A549 (cell line): ENCODE results near the gene ZNF740. TPM values are rescaled to one million over a fixed set of nuclear protein-coding genes. Genes with fewer than 3 reads are reported as not detected.

Source experiments
- ATAC-seq, 2 experiments: fragments of 200-7000 bp in 1 of 2; fragments of >200 bp in 1 of 2; cut with Nextera tagmentation in 1 of 2; cut with Tn5 transposase in 1 of 2; 3 replicates each; pipeline versions ENCODE4 v1.8.0 to v1.9.1; 2018 to 2020; ENCODE audit warnings: mild to moderate bottlenecking in 1 of 2, moderate library complexity in 1 of 2
- CTCF ChIA-PET: fragments of 300-600 bp; sonication (Branson Sonifier 250); formaldehyde crosslinking; extraction: SDS; loops from one replicate; lab custom pipeline; 2021; ENCODE audit warnings: antibody characterized with exemption, inconsistent platforms; lab: Yijun Ruan, JAX
- POLR2A ChIA-PET: fragments of 350-600 bp; formaldehyde crosslinking; extraction: SDS; loops from one replicate; lab custom pipeline; 2021; ENCODE audit warnings: antibody characterized with exemption, inconsistent platforms; lab: Yijun Ruan, JAX
- DNase-seq, 2 experiments: peaks; one replicate each; pipeline versions ENCODE4 v3.0.0 to v3.0.0-alpha.2; 2011 to 2016; ENCODE audit warnings: low read depth in 1 of 2, low spot score in 1 of 2
- FAIRE-seq: peaks from 2 replicates; lab custom pipeline; 2011; peaks lifted over from hg19 to GRCh38; lab: Jason Lieb, UNC
- H3K27ac ChIP-seq, 2 experiments: fragments of >200 bp; sonication (Bioruptor Twin); formaldehyde crosslinking; 3 replicates each; pipeline ENCODE4 v1.5.1; 2016 to 2017
- H3K4me1 ChIP-seq: fragments of >200 bp; sonication (Bioruptor Twin); formaldehyde crosslinking; 3 replicates; pipeline ENCODE4 v1.6.1; 2016
- H3K4me2 ChIP-seq: fragments of >200 bp; sonication (Bioruptor Twin); formaldehyde crosslinking; 3 replicates; pipeline ENCODE4 v1.6.1; 2016
- H3K4me3 ChIP-seq: fragments of >200 bp; sonication (Bioruptor Twin); formaldehyde crosslinking; 3 replicates; pipeline ENCODE4 v1.5.1; 2016
- H3K9me3 ChIP-seq: fragments of >200 bp; sonication (Bioruptor Twin); formaldehyde crosslinking; 3 replicates; pipeline ENCODE4 v1.6.1; 2016
- CBX2 ChIP-seq: fragments of 200-600 bp; sonication (generic); IDR thresholded peaks from 2 replicates; pipeline ENCODE4 v1.6.1; 2016; ENCODE audit warnings: low read depth, mild to moderate bottlenecking, borderline replicate concordance
- FOSL2 ChIP-seq, 2 experiments: fragments of 450-650 bp in 1 of 2; fragments of >200 bp in 1 of 2; sonication (Bioruptor Twin) in 1 of 2; formaldehyde crosslinking; IDR thresholded peaks; 2 replicates each; pipeline versions ENCODE4 v1.5.0 to v1.6.1; 2016 to 2020; ENCODE audit warnings: mild to moderate bottlenecking in 1 of 2, moderate library complexity in 1 of 2
- FOXS1 ChIP-seq: fragments of 250-450 bp; sonication (Bioruptor Pico); IDR thresholded peaks from 2 replicates; pipeline ENCODE4 v1.5.0; 2020; ENCODE audit warnings: mild to moderate bottlenecking, moderate library complexity
- HOXA7 ChIP-seq: fragments of 250-450 bp; sonication (Bioruptor Pico); IDR thresholded peaks from 2 replicates; pipeline ENCODE4 v1.5.0; 2020; ENCODE audit warnings: mild to moderate bottlenecking, moderate library complexity
- HOXB13 ChIP-seq: fragments of 250-450 bp; sonication (Bioruptor Pico); IDR thresholded peaks from 2 replicates; pipeline ENCODE4 v1.5.0; 2020; ENCODE audit warnings: low read depth, mild to moderate bottlenecking, moderate library complexity
- HOXB5 ChIP-seq: fragments of 250-450 bp; sonication (Bioruptor Pico); IDR thresholded peaks from 2 replicates; pipeline ENCODE4 v1.5.0; 2020; ENCODE audit warnings: mild to moderate bottlenecking, moderate library complexity
- JUN ChIP-seq, 2 experiments: fragments of >200 bp; sonication (Bioruptor Twin); formaldehyde crosslinking; IDR thresholded peaks; 2 replicates in 1 of 2; 3 replicates in 1 of 2; pipeline ENCODE4 v1.6.1; 2016 to 2017
- KDM1A ChIP-seq: fragments of 200-600 bp; sonication (generic); IDR thresholded peaks from 2 replicates; pipeline ENCODE4 v1.6.1; 2016; ENCODE audit warnings: low read depth, mild to moderate bottlenecking
- KDM5A ChIP-seq: fragments of 200-600 bp; sonication (generic); IDR thresholded peaks from 2 replicates; pipeline ENCODE4 v1.6.1; 2016; ENCODE audit warnings: antibody characterized with exemption, mild to moderate bottlenecking
- NPAS2 ChIP-seq: fragments of 250-450 bp; sonication (Bioruptor Pico); IDR thresholded peaks from 2 replicates; pipeline ENCODE4 v1.8.0; 2022; ENCODE audit warnings: mild to moderate bottlenecking, moderate library complexity, borderline replicate concordance
- POLR2A ChIP-seq: IDR thresholded peaks from 2 replicates; pipeline ENCODE4 v1.6.1; 2012; ENCODE audit warnings: mild to moderate bottlenecking, low read length
- RAD21 ChIP-seq, 2 experiments: fragments of >200 bp in 1 of 2; sonication (Bioruptor Twin) in 1 of 2; formaldehyde crosslinking in 1 of 2; IDR thresholded peaks in 1 of 2; conservative IDR thresholded peaks in 1 of 2; 2 replicates in 1 of 2; 3 replicates in 1 of 2; pipeline ENCODE4 v1.6.1; 2012 to 2018; ENCODE audit warnings: inconsistent platforms in 1 of 2
- RARB ChIP-seq: fragments of 250-450 bp; sonication (Bioruptor Pico); IDR thresholded peaks from 2 replicates; pipeline ENCODE4 v1.8.0; 2021; ENCODE audit warnings: mild to moderate bottlenecking, moderate library complexity
- RNF2 ChIP-seq: fragments of 200-600 bp; sonication (generic); IDR thresholded peaks from 2 replicates; pipeline ENCODE4 v1.6.1; 2016; ENCODE audit warnings: low read depth, mild to moderate bottlenecking, antibody characterized with exemption, moderate library complexity, borderline replicate concordance
- SMC3 ChIP-seq: fragments of >200 bp; sonication (Bioruptor Twin); formaldehyde crosslinking; IDR thresholded peaks from 3 replicates; pipeline ENCODE4 v1.6.1; 2018; ENCODE audit warnings: inconsistent platforms
- TP53 ChIP-seq: fragments of 250-450 bp; sonication (Bioruptor Pico); IDR thresholded peaks from 2 replicates; pipeline ENCODE4 v1.5.0; 2021; ENCODE audit warnings: mild to moderate bottlenecking, moderate library complexity
- ZFP36 ChIP-seq: fragments of 450-650 bp; IDR thresholded peaks from 2 replicates; pipeline ENCODE4 v1.6.1; 2014; ENCODE audit warnings: borderline replicate concordance; ENCODE audit not compliant: partially characterized antibody
- ZSCAN20 ChIP-seq: fragments of 250-450 bp; sonication (Bioruptor Pico); IDR thresholded peaks from 2 replicates; pipeline ENCODE4 v1.8.0; 2022; ENCODE audit warnings: mild to moderate bottlenecking, moderate library complexity
- WGBS: methylation state at CpG from one replicate; pipeline ENCODE4 v1.1.6; 2017; ENCODE audit errors: missing lambda C conversion rate; 5-methylcytosine and 5-hydroxymethylcytosine counted together
- polyA plus RNA-seq, 4 experiments: library from polyadenylated mRNA; depleted of rRNA in 3 of 4; stranded (reverse); fragments of >200 nt; fragmentation: RNase III in 1 of 4; extraction: RNeasy Plus Mini Kit Qiagen cat#74134 plus additional on column Dnase treatment in 1 of 4; gene quantifications; 2 replicates in 3 of 4; 3 replicates in 1 of 4; pipeline ENCODE4 v1.2.3, GENCODE V29; 2011 to 2017
- TF ChIP-seq, protein P1 (sequence below): IDR thresholded peaks from 2 replicates; pipeline ENCODE4 v1.6.1; 2012; ENCODE audit warnings: low read depth, borderline replicate concordance
- TF ChIP-seq, protein P2 (sequence below): fragments of >200 bp; sonication (Bioruptor Twin); formaldehyde crosslinking; IDR thresholded peaks from 3 replicates; pipeline ENCODE4 v1.5.1; 2016
- TF ChIP-seq, protein P3 (sequence below): fragments of 200-600 bp; sonication (generic); IDR thresholded peaks from 2 replicates; pipeline ENCODE4 v1.6.1; 2016; ENCODE audit warnings: antibody characterized with exemption, mild to moderate bottlenecking, moderate library complexity

Gene ZNF740
- polyA plus RNA-seq, 2 of the 4 experiments (the other 2 are of a cell fraction), result 15.1 to 28.8 TPM

DNA sequence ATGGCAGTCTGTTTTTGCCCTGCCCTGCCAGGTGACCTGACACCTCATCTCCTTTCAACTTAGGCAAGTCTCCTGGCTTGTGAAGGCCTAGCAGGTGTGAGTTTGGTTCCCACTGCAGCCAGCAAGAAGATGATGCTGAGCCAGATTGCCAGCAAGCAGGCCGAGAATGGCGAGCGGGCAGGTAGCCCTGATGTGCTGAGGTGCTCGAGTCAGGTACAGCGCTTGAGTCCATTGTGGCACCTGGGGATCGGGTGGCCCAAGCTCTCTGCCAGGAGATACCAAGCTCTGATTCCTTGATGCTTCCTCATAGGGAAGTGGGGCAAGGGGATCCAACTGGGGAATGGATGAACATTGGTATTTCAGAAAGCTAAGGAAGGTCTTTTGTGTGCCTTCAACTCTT, 4.3 kb downstream of the ZNF740 start:
- no peak overlapping the region for H3K27ac ChIP-seq
- H3K9me3 ChIP-seq, result no peaks in the 10 kb centered on the region
- ATAC-seq (no peak), DNase-seq (no peak), FAIRE-seq (no peak)
- WGBS, result 97% methylated on average over 6 of the region's 6 CpGs
- H3K4me2 ChIP-seq, result no peak overlapping the region
- ChIA-PET CTCF (interaction anchor here (0.9 to 36.2 kb wide), 8 partner anchors 9 to 119 kb away, joined by 4 to 646 read pairs (median 8); partner anchors contain the start of gene ITGB7), POLR2A (no interaction called here)
- no peak for TF ChIP-seq HOXA7 (CRISPR knock-in tag)
- no peak for TF ChIP-seq JUN (IDR thresholded peaks at IDR 0.05)
- no peak for TF ChIP-seq HOXB13 (CRISPR knock-in tag)
- TF ChIP-seq FOXS1 (CRISPR knock-in tag), result no peak
- TF ChIP-seq RARB (CRISPR knock-in tag), result no peak
- no peak for TF ChIP-seq KDM1A
- TF ChIP-seq KDM5A, result no peak
- TF ChIP-seq HOXB5, result no peak
- TF ChIP-seq ZSCAN20, result no peak
- no peak for TF ChIP-seq TP53 (CRISPR knock-in tag)
- TF ChIP-seq RNF2, result no peak
- no peak for TF ChIP-seq ZFP36
- TF ChIP-seq CBX2, result no peak
- TF ChIP-seq FOSL2 (IDR thresholded peaks at IDR 0.05), result no peak
- no peak for TF ChIP-seq FOSL2 (CRISPR knock-in tag; IDR thresholded peaks at IDR 0.05)
- TF ChIP-seq NPAS2 (CRISPR knock-in tag), result no peak
- TF ChIP-seq POLR2A, result no peak
- H3K4me1 ChIP-seq, result peaks cover 25% of the 10 kb centered on the region
- H3K4me3 ChIP-seq, result no peak overlapping the region

DNA sequence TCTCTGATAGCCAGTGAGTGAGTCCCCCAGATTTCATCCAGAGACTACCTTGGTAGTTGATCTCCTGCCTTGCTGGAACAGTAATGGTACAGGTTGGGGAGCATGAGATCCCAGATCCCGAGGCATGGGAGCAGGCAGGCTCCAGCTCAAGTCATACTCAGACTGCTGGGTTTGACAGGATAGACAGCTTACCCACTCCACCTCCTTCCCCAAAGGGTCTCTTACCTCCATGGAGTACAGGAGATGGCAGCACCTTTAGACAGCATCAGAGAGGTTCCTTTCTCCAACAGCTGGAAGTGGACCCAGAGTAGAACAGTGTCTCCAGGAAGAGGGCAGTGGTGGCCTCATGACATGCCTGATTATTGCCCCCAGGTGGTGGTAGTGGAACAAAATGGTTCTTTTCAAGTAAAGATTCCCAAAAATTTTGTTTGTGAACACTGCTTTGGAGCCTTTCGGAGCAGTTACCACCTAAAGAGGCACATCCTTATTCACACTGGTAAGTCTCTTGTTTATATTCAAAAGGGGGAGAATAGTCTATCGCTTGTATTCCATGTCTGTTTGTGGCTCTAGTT, 5.1 kb downstream of the ZNF740 start:
- Histone ChIP-seq H3K4me2 (no peak overlapping the region), H3K9me3 (no peaks in the 10 kb centered on the region), H3K4me3 (no peak overlapping the region), H3K4me1 (peaks cover 32% of the 10 kb centered on the region), H3K27ac (no peak overlapping the region)
- TF ChIP-seq SMC3, result 0 out of 3 replicates have a peak, but pooled peaks have one; percentile 16
- TF ChIP-seq, protein P1, sequence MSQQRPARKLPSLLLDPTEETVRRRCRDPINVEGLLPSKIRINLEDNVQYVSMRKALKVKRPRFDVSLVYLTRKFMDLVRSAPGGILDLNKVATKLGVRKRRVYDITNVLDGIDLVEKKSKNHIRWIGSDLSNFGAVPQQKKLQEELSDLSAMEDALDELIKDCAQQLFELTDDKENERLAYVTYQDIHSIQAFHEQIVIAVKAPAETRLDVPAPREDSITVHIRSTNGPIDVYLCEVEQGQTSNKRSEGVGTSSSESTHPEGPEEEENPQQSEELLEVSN, result no peak
- TF ChIP-seq RAD21 (conservative IDR thresholded peaks at IDR 0.05 in 1 of 2, IDR thresholded peaks at IDR 0.05 in 1 of 2), result 0 out of 5 replicates have a peak, but pooled peaks of 1 of the 2 experiments have one; percentile 18
- TF ChIP-seq, protein P2, sequence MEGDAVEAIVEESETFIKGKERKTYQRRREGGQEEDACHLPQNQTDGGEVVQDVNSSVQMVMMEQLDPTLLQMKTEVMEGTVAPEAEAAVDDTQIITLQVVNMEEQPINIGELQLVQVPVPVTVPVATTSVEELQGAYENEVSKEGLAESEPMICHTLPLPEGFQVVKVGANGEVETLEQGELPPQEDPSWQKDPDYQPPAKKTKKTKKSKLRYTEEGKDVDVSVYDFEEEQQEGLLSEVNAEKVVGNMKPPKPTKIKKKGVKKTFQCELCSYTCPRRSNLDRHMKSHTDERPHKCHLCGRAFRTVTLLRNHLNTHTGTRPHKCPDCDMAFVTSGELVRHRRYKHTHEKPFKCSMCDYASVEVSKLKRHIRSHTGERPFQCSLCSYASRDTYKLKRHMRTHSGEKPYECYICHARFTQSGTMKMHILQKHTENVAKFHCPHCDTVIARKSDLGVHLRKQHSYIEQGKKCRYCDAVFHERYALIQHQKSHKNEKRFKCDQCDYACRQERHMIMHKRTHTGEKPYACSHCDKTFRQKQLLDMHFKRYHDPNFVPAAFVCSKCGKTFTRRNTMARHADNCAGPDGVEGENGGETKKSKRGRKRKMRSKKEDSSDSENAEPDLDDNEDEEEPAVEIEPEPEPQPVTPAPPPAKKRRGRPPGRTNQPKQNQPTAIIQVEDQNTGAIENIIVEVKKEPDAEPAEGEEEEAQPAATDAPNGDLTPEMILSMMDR, result 0 out of 3 replicates have a peak, but pooled peaks have one; percentile 10
- FAIRE-seq (no peak), DNase-seq (no peak), ATAC-seq (no peak)
- CTCF ChIA-PET, result interaction anchor here (0.9 to 36.2 kb wide), 8 partner anchors 10 to 119 kb away, joined by 4 to 646 read pairs (median 8); partner anchors contain the start of gene ITGB7
- 86% methylated on average over 3 of the region's 3 CpGs for WGBS
- POLR2A ChIA-PET, result no interaction called here

DNA sequence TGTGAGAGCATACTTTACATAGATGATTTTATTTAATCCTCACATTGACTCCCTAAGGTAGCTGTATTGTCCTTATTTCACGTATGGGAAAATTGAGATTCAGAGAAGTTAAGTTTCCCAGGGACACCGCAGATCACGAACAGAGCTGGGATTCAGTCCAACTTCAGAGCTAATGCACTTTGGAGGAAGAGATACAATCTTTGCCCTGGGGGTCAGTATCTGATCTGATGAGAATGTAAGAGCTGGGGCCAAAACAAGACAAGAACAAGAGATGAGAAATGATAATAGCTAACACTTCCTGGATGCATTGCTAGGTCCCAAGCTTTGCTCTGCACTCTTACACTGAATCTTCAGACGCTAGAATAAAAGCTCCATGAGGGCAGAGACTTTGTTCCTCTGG, 6.2 kb downstream of the ZNF740 start:
- ATAC-seq, result no peak
- no peak overlapping the region for H3K4me3 ChIP-seq
- no peaks in the 10 kb centered on the region for H3K9me3 ChIP-seq
- FAIRE-seq, result no peak
- H3K4me2 ChIP-seq, result no peak overlapping the region
- H3K27ac ChIP-seq, result no peak overlapping the region
- DNase-seq, result no peak
- CTCF ChIA-PET, result interaction anchor here (1.3 to 36.2 kb wide), 7 partner anchors 6 to 139 kb away, joined by 5 to 646 read pairs (median 52); partner anchors contain the start of genes CSAD, ITGB7 and ZNF740
- TF ChIP-seq, protein P3, sequence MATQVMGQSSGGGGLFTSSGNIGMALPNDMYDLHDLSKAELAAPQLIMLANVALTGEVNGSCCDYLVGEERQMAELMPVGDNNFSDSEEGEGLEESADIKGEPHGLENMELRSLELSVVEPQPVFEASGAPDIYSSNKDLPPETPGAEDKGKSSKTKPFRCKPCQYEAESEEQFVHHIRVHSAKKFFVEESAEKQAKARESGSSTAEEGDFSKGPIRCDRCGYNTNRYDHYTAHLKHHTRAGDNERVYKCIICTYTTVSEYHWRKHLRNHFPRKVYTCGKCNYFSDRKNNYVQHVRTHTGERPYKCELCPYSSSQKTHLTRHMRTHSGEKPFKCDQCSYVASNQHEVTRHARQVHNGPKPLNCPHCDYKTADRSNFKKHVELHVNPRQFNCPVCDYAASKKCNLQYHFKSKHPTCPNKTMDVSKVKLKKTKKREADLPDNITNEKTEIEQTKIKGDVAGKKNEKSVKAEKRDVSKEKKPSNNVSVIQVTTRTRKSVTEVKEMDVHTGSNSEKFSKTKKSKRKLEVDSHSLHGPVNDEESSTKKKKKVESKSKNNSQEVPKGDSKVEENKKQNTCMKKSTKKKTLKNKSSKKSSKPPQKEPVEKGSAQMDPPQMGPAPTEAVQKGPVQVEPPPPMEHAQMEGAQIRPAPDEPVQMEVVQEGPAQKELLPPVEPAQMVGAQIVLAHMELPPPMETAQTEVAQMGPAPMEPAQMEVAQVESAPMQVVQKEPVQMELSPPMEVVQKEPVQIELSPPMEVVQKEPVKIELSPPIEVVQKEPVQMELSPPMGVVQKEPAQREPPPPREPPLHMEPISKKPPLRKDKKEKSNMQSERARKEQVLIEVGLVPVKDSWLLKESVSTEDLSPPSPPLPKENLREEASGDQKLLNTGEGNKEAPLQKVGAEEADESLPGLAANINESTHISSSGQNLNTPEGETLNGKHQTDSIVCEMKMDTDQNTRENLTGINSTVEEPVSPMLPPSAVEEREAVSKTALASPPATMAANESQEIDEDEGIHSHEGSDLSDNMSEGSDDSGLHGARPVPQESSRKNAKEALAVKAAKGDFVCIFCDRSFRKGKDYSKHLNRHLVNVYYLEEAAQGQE, result no peak
- WGBS, result 93% methylated on average over 4 of the region's 4 CpGs
- peaks cover 28% of the 10 kb centered on the region for H3K4me1 ChIP-seq
- POLR2A ChIA-PET, result interaction anchor here (1.3 kb wide), 1 partner anchor 11 kb away, joined by 3 read pairs; no protein-coding TSS in a partner anchor
